Endodermal cell (in vitro differentiated cells): ENCODE measurements around the gene BBOF1. TPM values are rescaled to one million over a fixed set of nuclear protein-coding genes. Genes with fewer than 3 reads are reported as not detected.
A peak's percentile ranks its signal among the peaks of the same experiment; 100 is the strongest.

ENCODE experiments used
- DNase-seq: peaks from one replicate; pipeline ENCODE4 v3.0.0-alpha.2; 2017
- H3K27ac ChIP-seq: 2 replicates; pipeline ENCODE4 v1.5.1; 2013; ENCODE audit warnings: mild to moderate bottlenecking, low read depth, low read length, moderate library complexity
- H3K27me3 ChIP-seq: 2 replicates; pipeline ENCODE4 v1.6.1; 2013; ENCODE audit warnings: mild to moderate bottlenecking, low read length, moderate library complexity; ENCODE audit not compliant: insufficient read depth, control insufficient read depth, poor library complexity, severe bottlenecking
- H3K36me3 ChIP-seq: 2 replicates; pipeline ENCODE4 v1.7.0; 2013; ENCODE audit warnings: mild to moderate bottlenecking, low read length, moderate library complexity; ENCODE audit not compliant: control insufficient read depth, insufficient read depth
- H3K4me1 ChIP-seq: one replicate; pipeline ENCODE4 v1.7.0; 2013; ENCODE audit warnings: low read length; ENCODE audit not compliant: control insufficient read depth, insufficient read depth
- H3K4me3 ChIP-seq: 2 replicates; pipeline ENCODE4 v1.5.1; 2013; ENCODE audit warnings: mild to moderate bottlenecking, low read length, moderate library complexity
- H3K9ac ChIP-seq: 2 replicates; pipeline ENCODE4 v1.6.1; 2013; ENCODE audit warnings: mild to moderate bottlenecking, low read length, moderate library complexity; ENCODE audit not compliant: poor library complexity, severe bottlenecking; ENCODE audit errors: extremely low read depth
- H3K9me3 ChIP-seq: 2 replicates; pipeline ENCODE4 v1.6.1; 2013; ENCODE audit warnings: mild to moderate bottlenecking, low read length, moderate library complexity; ENCODE audit not compliant: control insufficient read depth
- H3K27ac Mint-ChIP-seq: 2 replicates; pipeline ENCODE4 v1.8.0; 2020; ENCODE audit warnings: mixed read lengths
- H3K27me3 Mint-ChIP-seq: 2 replicates; pipeline ENCODE4 v1.8.0; 2021; ENCODE audit warnings: mild to moderate bottlenecking, mixed read lengths; ENCODE audit not compliant: insufficient read depth
- H3K36me3 Mint-ChIP-seq: 2 replicates; pipeline ENCODE4 v1.8.0; 2020; ENCODE audit warnings: low read depth, mixed read lengths
- H3K4me1 Mint-ChIP-seq: 2 replicates; pipeline ENCODE4 v1.8.0; 2020; ENCODE audit warnings: mixed read lengths
- H3K4me3 Mint-ChIP-seq: 2 replicates; pipeline ENCODE4 v1.8.0; 2020; ENCODE audit warnings: mild to moderate bottlenecking, moderate library complexity, mixed read lengths
- H3K9me3 Mint-ChIP-seq: 2 replicates; pipeline ENCODE4 v1.8.0; 2020; ENCODE audit warnings: mild to moderate bottlenecking, mixed read lengths
- WGBS, 2 experiments: methylation state at CpG; one replicate each; pipeline versions ENCODE4 v1.1.5 to v1.1.7; 2013; ENCODE audit warnings: missing lambda C conversion rate in 2 of 2, mixed read lengths in 1 of 2; ENCODE audit not compliant: insufficient coverage in 1 of 2, insufficient read length in 1 of 2; 5-methylcytosine and 5-hydroxymethylcytosine counted together
- total RNA-seq, 2 donors: library from RNA; stranded (reverse); fragmentation: NEBNext Ultra II Directional in 1 of 2; extraction: Animal tissue kit (Norgen Biotek cat#: 25700) in 1 of 2; gene quantifications; 2 replicates in 1 of 2; 3 replicates in 1 of 2; pipeline ENCODE4 v1.2.1, GENCODE V29; 2021
- TF ChIP-seq, protein P1 (sequence below): fragments of 200-600 bp; sonication (generic); conservative IDR thresholded peaks from 2 replicates; pipeline ENCODE4 v1.5.0; 2021; ENCODE audit warnings: antibody characterized with exemption, mild to moderate bottlenecking

BBOF1 gene
- total RNA-seq, 2 donors from 2014 or later = 2.6 to 2.9 TPM

DNA sequence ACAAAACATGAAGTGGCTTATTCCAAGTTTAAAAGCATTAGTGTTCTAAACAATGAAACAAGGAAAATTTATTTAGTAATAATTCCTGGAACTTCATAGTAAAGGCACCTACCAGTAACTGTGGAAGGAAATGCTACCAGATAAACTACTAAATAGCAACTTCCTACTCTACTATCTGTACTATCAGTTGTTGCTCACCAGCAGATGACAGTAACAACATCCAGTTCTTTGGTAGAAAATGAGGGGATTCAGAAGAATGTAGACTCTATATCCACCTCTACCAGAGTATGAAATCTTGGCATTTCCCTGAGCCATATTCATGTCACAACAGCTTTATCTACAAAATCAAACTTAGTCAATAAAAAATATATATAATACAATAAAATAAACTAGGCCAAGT is 3.2 kb upstream of the BBOF1 start:
- no peak for DNase-seq
- TF ChIP-seq, protein P1, sequence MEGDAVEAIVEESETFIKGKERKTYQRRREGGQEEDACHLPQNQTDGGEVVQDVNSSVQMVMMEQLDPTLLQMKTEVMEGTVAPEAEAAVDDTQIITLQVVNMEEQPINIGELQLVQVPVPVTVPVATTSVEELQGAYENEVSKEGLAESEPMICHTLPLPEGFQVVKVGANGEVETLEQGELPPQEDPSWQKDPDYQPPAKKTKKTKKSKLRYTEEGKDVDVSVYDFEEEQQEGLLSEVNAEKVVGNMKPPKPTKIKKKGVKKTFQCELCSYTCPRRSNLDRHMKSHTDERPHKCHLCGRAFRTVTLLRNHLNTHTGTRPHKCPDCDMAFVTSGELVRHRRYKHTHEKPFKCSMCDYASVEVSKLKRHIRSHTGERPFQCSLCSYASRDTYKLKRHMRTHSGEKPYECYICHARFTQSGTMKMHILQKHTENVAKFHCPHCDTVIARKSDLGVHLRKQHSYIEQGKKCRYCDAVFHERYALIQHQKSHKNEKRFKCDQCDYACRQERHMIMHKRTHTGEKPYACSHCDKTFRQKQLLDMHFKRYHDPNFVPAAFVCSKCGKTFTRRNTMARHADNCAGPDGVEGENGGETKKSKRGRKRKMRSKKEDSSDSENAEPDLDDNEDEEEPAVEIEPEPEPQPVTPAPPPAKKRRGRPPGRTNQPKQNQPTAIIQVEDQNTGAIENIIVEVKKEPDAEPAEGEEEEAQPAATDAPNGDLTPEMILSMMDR = no peak
- Histone ChIP-seq H3K27me3 (no peaks in the 10 kb centered on the region), H3K4me1 (no peaks in the 10 kb centered on the region), H3K36me3 (peaks cover 12% of the 10 kb centered on the region), H3K4me3 (no peak overlapping the region), H3K9me3 (no peaks in the 10 kb centered on the region), H3K27ac (no peak overlapping the region), H3K9ac (no peak overlapping the region)
- H3K9me3 Mint-ChIP-seq = no peaks in the 10 kb centered on the region
- H3K27me3 Mint-ChIP-seq = no peaks in the 10 kb centered on the region
- peaks cover 9% of the 10 kb centered on the region for H3K36me3 Mint-ChIP-seq
- H3K4me1 Mint-ChIP-seq = peaks cover 3% of the 10 kb centered on the region
- no peak overlapping the region for H3K4me3 Mint-ChIP-seq
- no peak overlapping the region for H3K27ac Mint-ChIP-seq

DNA sequence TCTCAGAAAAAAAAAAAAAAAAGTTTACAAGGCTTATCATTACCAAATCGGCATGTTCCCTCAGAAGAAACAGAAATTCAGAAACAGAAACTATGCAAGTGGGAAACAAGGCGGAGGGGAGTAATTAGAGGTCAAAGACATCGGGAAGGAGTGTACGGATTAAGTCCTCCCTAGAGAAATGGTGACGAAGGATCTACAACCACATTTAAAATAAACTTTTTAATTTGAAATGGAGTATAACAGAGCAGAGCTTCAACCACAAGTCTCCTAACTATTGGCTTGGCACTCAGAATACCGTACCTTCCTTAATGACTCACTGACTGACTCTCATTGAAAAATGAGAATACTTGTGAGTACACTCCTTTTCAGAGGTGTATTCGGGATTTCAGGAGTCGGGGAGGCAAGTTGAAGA is 969 bp upstream of the BBOF1 start:
- Histone ChIP-seq H3K9me3 (no peaks in the 10 kb centered on the region), H3K27ac (no peak overlapping the region), H3K36me3 (peaks cover 7% of the 10 kb centered on the region), H3K4me1 (no peaks in the 10 kb centered on the region), H3K9ac (peak overlapping the region; percentile 59), H3K27me3 (no peaks in the 10 kb centered on the region), H3K4me3 (peak overlapping the region; percentile 83)
- Mint-ChIP-seq H3K4me3 (peak overlapping the region; percentile 91), H3K27ac (peak overlapping the region; percentile 96), H3K27me3 (no peaks in the 10 kb centered on the region), H3K9me3 (no peaks in the 10 kb centered on the region), H3K36me3 (peaks cover 5% of the 10 kb centered on the region), H3K4me1 (peaks cover 3% of the 10 kb centered on the region)
- 39 to 43% methylated on average over 6 of the region's 8 CpGs for WGBS, 2 experiments
- TF ChIP-seq, protein P1 = no peak
- DNase-seq = no peak

DNA sequence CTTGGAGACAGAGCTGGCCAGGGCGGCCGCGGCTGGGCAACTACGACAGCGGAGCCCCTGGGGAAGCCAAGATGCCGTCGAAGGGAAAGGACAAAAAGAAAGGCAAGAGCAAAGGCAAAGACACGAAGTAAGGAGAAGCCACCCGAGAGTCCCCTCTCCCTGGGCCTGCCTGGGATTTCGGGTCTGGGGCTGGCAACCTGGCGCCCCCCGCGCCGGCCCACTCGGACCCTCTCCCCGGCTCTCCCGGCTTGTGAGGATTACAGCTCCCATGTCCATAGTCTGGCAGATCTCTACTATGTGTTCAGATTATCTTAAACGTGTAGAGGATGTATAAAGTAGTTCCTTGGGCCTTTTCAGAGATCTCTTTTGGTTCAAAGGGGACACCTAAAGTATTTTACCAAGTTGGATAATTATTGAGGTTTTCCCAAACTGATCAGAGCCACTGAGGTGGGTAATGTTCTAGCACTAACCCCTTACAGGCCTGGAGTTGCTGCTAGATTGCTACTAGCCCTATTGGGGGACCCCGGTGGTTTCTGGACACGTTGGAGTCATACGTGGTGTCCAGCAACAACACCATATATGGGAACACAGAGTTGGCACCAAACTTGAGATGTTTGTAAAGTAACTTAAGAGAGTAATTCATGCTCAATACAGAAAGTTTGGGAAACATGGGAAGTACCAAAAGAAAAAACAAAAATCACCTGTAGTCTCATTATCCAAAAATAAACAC is 424 bp downstream of the BBOF1 start:
- H3K27me3 Mint-ChIP-seq = no peaks in the 10 kb centered on the region
- 2 to 12% methylated on average over 6 to 21 of the region's 21 CpGs for WGBS, 2 experiments

More for the DNA sequence above, 424 bp downstream of the BBOF1 start:
- peaks cover 3% of the 10 kb centered on the region for H3K4me1 Mint-ChIP-seq
- DNase-seq = no peak
- peak overlapping the region; percentile 91 for H3K4me3 Mint-ChIP-seq
- Histone ChIP-seq H3K27me3 (no peaks in the 10 kb centered on the region), H3K27ac (no peak overlapping the region), H3K4me3 (peak overlapping the region; percentile 83), H3K36me3 (no peaks in the 10 kb centered on the region), H3K4me1 (no peaks in the 10 kb centered on the region), H3K9me3 (no peaks in the 10 kb centered on the region), H3K9ac (peak overlapping the region; percentile 63)
- TF ChIP-seq, protein P1 = no peak
- peak overlapping the region; percentile 28 for H3K27ac Mint-ChIP-seq
- H3K36me3 Mint-ChIP-seq = no peaks in the 10 kb centered on the region
- no peaks in the 10 kb centered on the region for H3K9me3 Mint-ChIP-seq
